Right cardiac atrium (tissue), 5 donors: ENCODE data around the gene SPECC1L. TPM values are rescaled to one million over a fixed set of nuclear protein-coding genes. Genes with fewer than 3 reads are reported as not detected.

ENCODE experiments used
- ATAC-seq, 2 donors: fragments of 200-7000 bp; cut with Tn5 transposase; one replicate each; pipeline versions ENCODE4 v1.8.0 to v1.9.1; 2020; ENCODE audit warnings: moderate library complexity in 2 of 2, mild to moderate bottlenecking in 1 of 2
- DNase-seq, 3 donors: peaks; one replicate each; pipeline ENCODE4 v3.0.0-alpha.2; 2020
- H3K27ac ChIP-seq: one replicate; pipeline ENCODE4 v1.5.1; 2013; ENCODE audit warnings: mild to moderate bottlenecking, low read length, control low read depth, moderate library complexity
- H3K27me3 ChIP-seq: one replicate; pipeline ENCODE4 v1.6.1; 2013; ENCODE audit not compliant: control insufficient read depth, insufficient read depth
- H3K4me1 ChIP-seq: one replicate; pipeline ENCODE4 v1.6.1; 2013; ENCODE audit warnings: low read length; ENCODE audit not compliant: control insufficient read depth, insufficient read depth
- H3K4me3 ChIP-seq: one replicate; pipeline ENCODE4 v1.5.1; 2013; ENCODE audit warnings: low read length, control low read depth
- H3K9me3 ChIP-seq: one replicate; pipeline ENCODE4 v1.6.1; 2013; ENCODE audit warnings: low read length; ENCODE audit not compliant: control insufficient read depth
- WGBS: extraction: QIAGEN DNeasy Blood & Tissue Kit; methylation state at CpG from one replicate; pipeline ENCODE4 v1.1.7; 2013; 5-methylcytosine and 5-hydroxymethylcytosine counted together
- intact Hi-C, 4 donors: fragments of 100-400 bp; cut with DNase I; formaldehyde crosslinking; loops; one replicate each; pipeline versions ENCODE4 v1.11.0 to v1.14.0; 2022 to 2023
- long read RNA-seq, 4 donors: library from polyadenylated mRNA; unstranded; transcript quantifications; one replicate each; pipeline ENCODE4 v2.0.0, GENCODE V29; 2020 to 2021
- polyA plus RNA-seq: library from polyadenylated mRNA; stranded (reverse); fragments of 200-250 nt; gene quantifications from one replicate; pipeline ENCODE4 v1.2.3, GENCODE V29; 2013
- total RNA-seq, 4 donors: library from RNA; stranded (reverse); fragmentation: NEBNext Ultra II Directional; extraction: Animal tissue kit (Norgen Biotek cat#: 25700); gene quantifications; one replicate each; pipeline ENCODE4 v1.2.1, GENCODE V29; 2021
- donor health status: healthy with polysubstance abuse.
- donor health status: DM: no; HTN: yes; CAD: no.
- donor health status: DM: no; HTN: no; CAD: no.
- donor health status: DM: no; HTN: yes; CAD: no; lungs with severe emphysema.
- donor health status: DM: yes; HTN: yes; CAD: no.

SPECC1L gene, protein sequence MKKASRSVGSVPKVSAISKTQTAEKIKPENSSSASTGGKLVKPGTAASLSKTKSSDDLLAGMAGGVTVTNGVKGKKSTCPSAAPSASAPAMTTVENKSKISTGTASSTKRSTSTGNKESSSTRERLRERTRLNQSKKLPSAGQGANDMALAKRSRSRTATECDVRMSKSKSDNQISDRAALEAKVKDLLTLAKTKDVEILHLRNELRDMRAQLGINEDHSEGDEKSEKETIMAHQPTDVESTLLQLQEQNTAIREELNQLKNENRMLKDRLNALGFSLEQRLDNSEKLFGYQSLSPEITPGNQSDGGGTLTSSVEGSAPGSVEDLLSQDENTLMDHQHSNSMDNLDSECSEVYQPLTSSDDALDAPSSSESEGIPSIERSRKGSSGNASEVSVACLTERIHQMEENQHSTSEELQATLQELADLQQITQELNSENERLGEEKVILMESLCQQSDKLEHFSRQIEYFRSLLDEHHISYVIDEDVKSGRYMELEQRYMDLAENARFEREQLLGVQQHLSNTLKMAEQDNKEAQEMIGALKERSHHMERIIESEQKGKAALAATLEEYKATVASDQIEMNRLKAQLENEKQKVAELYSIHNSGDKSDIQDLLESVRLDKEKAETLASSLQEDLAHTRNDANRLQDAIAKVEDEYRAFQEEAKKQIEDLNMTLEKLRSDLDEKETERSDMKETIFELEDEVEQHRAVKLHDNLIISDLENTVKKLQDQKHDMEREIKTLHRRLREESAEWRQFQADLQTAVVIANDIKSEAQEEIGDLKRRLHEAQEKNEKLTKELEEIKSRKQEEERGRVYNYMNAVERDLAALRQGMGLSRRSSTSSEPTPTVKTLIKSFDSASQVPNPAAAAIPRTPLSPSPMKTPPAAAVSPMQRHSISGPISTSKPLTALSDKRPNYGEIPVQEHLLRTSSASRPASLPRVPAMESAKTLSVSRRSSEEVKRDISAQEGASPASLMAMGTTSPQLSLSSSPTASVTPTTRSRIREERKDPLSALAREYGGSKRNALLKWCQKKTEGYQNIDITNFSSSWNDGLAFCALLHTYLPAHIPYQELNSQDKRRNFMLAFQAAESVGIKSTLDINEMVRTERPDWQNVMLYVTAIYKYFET
- total RNA-seq (10 to 100 TPM; 66.1 to 76.1 (median 71.7) TPM), polyA plus RNA-seq (16.9 TPM)
- long read RNA-seq, donor 1, full-length matches to known transcripts = 11 of 65 reads
- long read RNA-seq, donor 1, partial matches to known transcripts = 45 of 65 reads
- long read RNA-seq, donor 1, other reads (novel, unspliced or antisense) = 9 of 65 reads
- long read RNA-seq, donor 2, full-length matches to known transcripts = 7 of 17 reads
- long read RNA-seq, donor 2, partial matches to known transcripts = 2 of 17 reads
- long read RNA-seq, donor 2, other reads (novel, unspliced or antisense) = 8 of 17 reads
- long read RNA-seq, donor 3, full-length matches to known transcripts = 28 of 196 reads
- long read RNA-seq, donor 3, partial matches to known transcripts = 143 of 196 reads
- long read RNA-seq, donor 3, other reads (novel, unspliced or antisense) = 25 of 196 reads
- long read RNA-seq, donor 4, full-length matches to known transcripts = 21 of 36 reads
- long read RNA-seq, donor 4, partial matches to known transcripts = 10 of 36 reads
- long read RNA-seq, donor 4, other reads (novel, unspliced or antisense) = 5 of 36 reads

DNA sequence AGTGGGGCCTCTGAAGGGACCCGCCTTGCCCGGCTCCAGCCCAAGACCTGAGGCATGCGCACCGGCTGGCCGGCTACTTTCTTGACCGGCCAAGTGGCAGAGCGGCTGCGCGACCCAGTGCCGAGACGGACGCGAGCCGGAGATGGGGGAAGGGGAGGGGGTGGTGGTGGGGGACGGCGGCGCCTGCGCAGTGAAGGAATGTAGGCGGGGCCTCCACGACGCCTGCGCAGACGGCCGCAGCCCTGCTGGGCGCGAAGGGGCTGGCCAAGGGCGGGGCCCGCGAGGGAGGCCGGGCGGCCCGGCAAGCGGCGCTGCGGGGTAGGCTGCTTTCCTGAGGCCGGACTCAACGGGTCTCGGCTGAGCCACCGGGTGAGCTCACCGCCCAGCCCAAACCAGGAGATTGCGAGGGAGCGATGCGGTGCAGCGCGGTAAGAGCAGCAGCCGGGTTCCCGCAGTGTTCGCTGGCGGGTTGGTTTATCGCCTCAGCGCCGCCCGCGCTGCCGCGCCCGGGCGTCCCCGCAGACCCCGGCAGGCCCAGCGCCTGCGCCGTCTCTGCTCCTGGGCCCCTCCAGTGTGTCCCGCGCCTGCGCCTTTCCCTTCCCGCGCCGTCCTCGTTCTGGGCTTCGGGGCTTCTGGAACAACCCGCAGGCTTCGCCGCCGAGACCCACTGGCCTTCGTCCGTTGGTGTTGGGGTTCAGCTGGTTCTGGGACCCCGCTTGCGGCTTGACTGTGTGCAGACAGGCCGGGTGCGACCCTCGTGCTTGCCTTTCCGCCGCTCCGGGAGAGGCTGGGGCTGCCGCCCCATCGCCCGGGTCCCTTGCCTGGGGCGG is at the start of gene SPECC1L:
Gene SPECC1L, plus strand, starts transcription at position 276 of the 830 bp plus-strand sequence. CDS start 31,401 bp downstream, outside the sequence.
- Histone ChIP-seq H3K4me3 (peak within 1 kb of the TSS; percentile 68), H3K27ac (peak within 1 kb of the TSS; percentile 88), H3K27me3 (no peaks in the 10 kb centered on the region), H3K9me3 (no peaks in the 10 kb centered on the region), H3K4me1 (peaks cover 2% of the 10 kb centered on the region)
- ATAC-seq (peak; percentile 98), DNase-seq (peak; percentile 97 to 98 (median 97))
- intact Hi-C loops = no loop called here
- WGBS = under 1% methylated on average over 89 of the region's 89 CpGs

DNA sequence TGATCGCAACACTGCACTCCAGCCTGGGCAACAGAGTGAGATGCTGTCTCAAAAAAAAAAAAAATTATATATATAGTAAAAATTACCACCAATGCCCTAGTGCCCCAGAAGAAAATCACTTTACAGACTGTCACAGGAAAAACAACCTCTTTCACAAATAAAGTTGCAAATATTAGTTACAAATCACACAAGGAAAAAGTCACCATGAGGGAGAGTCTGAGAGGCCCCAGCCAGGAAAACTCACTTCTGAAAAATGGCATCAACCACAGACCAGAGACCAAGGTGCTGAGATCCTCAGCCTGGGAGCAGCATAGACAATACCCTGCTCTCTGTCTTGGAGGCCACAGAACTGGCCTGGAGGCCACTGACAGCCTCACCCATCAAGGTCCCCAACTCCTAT is 46.2 kb upstream of the SPECC1L start:
- no peaks in the 10 kb centered on the region for H3K4me1 ChIP-seq
- no peak overlapping the region for H3K27ac ChIP-seq
- intact Hi-C loops = no loop called here
- ATAC-seq (no peak), DNase-seq (no peak)
- H3K9me3 ChIP-seq = peaks cover 2% of the 10 kb centered on the region
- 100% methylated on average over 1 of the region's 1 CpG for WGBS
- no peaks in the 10 kb centered on the region for H3K27me3 ChIP-seq
- H3K4me3 ChIP-seq = no peak overlapping the region

DNA sequence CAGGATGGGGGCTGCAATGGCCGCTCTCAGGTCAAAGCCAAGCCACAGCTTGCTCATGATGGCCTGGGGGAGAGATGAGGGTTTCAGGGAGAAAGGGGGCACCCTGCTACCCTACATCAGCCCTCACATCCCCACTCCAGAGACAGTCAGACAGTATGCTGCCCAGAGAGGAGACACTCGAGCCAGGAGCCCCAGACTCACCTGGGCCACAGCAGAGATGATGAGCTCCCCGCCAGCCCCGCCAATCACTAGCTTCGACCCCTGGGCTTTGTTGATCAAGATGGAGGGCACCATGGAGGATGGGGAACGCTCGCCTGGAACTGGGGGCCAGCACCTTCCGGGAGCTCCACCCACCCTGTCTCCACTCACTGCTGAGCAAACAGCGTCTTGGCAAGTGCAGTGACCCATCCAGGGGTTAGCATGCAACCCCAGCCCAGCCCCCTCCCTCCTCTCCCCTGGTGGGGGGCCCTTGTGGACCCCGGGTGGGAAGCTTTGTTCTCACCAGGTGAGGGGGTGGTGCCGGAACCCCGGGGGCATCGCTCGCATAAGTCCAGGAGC is 45.5 kb upstream of the SPECC1L start:
- DNase-seq = no peak
- Histone ChIP-seq H3K27ac (no peak overlapping the region), H3K9me3 (peaks cover 2% of the 10 kb centered on the region), H3K4me3 (no peak overlapping the region), H3K27me3 (no peaks in the 10 kb centered on the region), H3K4me1 (no peaks in the 10 kb centered on the region)
- peak in 1 of 2 donors; percentile 17 for ATAC-seq
- intact Hi-C loops = no loop called here
- 89% methylated on average over 14 of the region's 14 CpGs for WGBS

DNA sequence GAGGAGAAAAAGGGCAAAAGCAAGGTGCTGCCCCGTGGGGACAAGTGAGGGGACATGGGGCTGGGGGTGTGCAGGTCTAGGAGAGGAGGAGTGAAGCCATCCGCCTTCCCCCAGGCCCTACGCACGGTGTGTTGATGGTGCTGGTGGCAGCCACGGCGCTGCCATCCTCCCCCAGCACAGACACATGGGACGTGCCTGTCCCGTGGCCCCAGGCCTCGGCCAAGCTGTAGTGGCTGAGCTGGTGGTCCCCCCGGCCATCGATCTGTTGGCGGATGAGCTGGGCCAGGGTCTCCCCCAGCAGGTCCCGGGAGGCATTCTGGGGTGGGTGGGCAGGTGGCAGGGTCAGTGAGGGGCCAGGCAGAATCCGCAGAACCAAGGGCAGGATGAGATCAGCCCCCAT is 44.7 kb upstream of the SPECC1L start:
- peak; percentile 10 to 29 for ATAC-seq
- intact Hi-C loops = no loop called here
- no peaks in the 10 kb centered on the region for H3K4me1 ChIP-seq

DNA sequence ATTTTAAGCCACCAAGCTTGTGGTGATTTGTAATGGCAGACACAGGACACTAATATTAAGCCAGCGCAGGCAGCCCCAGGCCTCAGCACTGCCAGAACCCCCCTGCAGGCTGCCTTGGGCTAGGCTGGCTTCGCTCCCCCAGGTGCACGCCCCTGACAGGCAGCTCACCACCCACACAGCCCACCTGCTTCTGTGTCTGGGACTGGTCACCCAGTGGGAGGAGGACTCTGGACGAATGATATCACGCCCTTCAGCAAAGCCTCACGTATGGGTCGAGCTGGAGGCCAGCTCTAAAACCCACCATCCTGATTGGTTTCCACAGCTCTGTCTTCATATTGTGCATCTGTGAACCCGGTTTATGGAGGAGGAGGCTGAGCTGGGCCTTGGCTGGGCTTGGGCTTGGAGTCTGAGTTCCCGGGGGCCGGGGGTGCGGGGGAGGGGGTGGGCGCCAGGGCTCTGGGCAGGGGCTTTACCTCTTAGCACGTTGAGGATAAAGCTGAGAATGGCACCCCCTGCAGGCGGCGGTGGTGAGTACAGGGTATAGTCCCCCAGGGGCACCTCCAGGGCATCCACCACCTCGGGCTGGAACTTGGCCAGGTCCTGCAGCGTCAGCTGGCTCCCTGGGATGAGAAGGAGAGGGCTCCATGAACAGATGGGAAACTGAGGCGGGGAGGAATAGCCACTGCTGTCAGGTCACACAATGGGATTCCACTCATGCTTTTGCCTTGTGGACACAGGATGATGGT is 39.5 kb upstream of the SPECC1L start:
- no peaks in the 10 kb centered on the region for H3K4me1 ChIP-seq
- ATAC-seq (peak; percentile 15 to 28), DNase-seq (peak in 2 of 3 donors; percentile 71 to 79)
- no peaks in the 10 kb centered on the region for H3K27me3 ChIP-seq
- H3K4me3 ChIP-seq = no peak overlapping the region
- 60% methylated on average over 18 of the region's 18 CpGs for WGBS
- no peak overlapping the region for H3K27ac ChIP-seq
- H3K9me3 ChIP-seq = no peaks in the 10 kb centered on the region
- intact Hi-C loops = no loop called here

More for the DNA sequence above, 44.7 kb upstream of the SPECC1L start:
- no peak for DNase-seq
- WGBS = 96% methylated on average over 14 of the region's 14 CpGs
- H3K9me3 ChIP-seq = peaks cover 2% of the 10 kb centered on the region
- no peak overlapping the region for H3K4me3 ChIP-seq
- H3K27ac ChIP-seq = no peak overlapping the region
- no peaks in the 10 kb centered on the region for H3K27me3 ChIP-seq

DNA sequence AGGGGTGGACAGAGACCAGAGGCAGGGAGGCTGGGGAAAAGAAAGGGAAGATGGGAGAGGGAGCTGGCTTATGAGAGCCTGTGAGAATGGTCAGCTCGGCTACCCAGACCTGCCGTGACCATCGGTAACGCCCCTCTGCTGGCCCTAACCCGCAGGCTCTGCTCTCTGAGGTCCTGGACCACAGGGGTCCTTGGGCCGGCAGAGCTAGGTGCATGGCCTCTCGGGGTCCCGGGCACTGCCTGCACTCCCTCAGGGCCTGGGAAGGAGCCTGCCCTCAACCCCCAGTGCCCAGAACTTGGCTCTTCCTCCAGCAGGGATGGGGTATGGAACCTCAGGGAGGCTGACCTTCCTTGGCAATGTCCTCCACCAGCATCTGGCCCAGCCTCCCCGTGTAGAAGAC is 38.9 kb upstream of the SPECC1L start:
- 91% methylated on average over 9 of the region's 9 CpGs for WGBS
- H3K27me3 ChIP-seq = no peaks in the 10 kb centered on the region
- no peak overlapping the region for H3K4me3 ChIP-seq
- DNase-seq (no peak), ATAC-seq (peak; percentile 15 to 21)
- intact Hi-C loops = no loop called here
- no peaks in the 10 kb centered on the region for H3K9me3 ChIP-seq
- no peak overlapping the region for H3K27ac ChIP-seq
- H3K4me1 ChIP-seq = no peaks in the 10 kb centered on the region

DNA sequence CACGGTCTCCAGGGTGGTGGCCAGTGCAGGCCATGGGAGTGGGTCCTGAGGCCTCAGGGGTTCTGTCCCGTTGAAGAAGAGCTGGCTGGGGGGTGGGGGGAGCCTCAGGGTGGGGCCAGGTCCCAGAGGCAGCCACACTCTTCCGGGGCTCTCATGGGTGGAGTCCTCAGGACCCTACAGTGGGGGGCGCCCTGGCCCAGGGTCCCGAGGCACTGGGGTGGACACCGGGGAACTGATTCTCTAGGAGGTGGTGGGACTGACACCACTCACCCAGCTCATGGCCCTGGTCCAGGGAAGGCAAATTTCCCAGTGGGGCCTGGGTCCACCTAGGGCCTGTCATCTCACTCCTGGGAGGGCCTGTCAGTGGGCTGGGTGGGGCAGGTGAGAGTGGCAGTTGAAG is 38.5 kb upstream of the SPECC1L start:
- WGBS = 94% methylated on average over 6 of the region's 6 CpGs

DNA sequence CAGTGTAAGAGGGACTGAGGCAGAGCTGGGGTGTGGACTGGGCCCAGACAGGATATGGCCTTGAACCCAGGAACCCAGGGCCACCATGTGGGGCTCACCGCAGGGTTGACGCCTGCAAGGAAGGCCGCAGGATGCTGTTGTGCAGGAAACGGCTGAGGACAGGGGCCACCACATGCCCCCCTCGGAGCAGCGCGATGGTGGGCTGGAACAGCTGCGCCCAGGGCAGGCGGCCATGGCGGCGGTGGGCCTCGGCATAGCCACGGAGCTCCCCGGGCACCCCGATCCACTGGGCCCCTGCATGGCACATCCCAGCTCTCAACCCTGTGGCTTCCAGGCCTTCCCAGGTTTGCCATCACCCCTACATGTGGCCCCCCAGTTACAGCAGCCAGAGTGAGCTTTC is 37.9 kb upstream of the SPECC1L start:
- ATAC-seq (peak in 1 of 2 donors; percentile 13), DNase-seq (peak in 1 of 3 donors; percentile 60)
- H3K27me3 ChIP-seq = no peaks in the 10 kb centered on the region
- H3K4me1 ChIP-seq = no peaks in the 10 kb centered on the region
- intact Hi-C loops = no loop called here
- H3K9me3 ChIP-seq = no peaks in the 10 kb centered on the region
- H3K27ac ChIP-seq = no peak overlapping the region
- H3K4me3 ChIP-seq = no peak overlapping the region
- WGBS = 95% methylated on average over 15 of the region's 15 CpGs

More for the DNA sequence above, 38.5 kb upstream of the SPECC1L start:
- H3K4me3 ChIP-seq = no peak overlapping the region
- DNase-seq (no peak), ATAC-seq (peak in 1 of 2 donors; percentile 17)
- intact Hi-C loops = no loop called here
- no peak overlapping the region for H3K27ac ChIP-seq
- H3K9me3 ChIP-seq = no peaks in the 10 kb centered on the region
- no peaks in the 10 kb centered on the region for H3K4me1 ChIP-seq
- H3K27me3 ChIP-seq = no peaks in the 10 kb centered on the region

DNA sequence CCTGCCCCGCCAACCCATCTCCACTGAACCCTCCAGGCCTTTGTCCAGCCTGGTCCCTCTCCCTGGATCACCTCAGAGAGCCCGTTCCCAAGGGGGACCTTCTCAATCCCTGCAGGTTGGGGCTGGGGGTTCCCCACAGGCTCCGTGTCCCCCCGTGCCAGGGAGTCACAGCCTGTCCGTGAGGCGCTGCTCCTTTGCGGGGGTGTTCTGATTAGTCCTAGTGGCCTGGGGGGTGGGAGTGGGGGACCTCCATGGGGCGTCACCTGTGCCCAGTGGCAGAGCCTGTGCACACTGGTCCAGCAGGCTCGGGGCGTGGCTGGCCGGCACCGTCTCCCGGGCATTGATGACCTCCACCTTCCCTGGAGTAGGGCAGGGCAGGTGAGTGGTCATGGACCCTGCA is 37.4 kb upstream of the SPECC1L start:
- intact Hi-C loops = no loop called here
- Histone ChIP-seq H3K4me1 (no peaks in the 10 kb centered on the region), H3K9me3 (no peaks in the 10 kb centered on the region), H3K27ac (no peak overlapping the region), H3K4me3 (no peak overlapping the region), H3K27me3 (no peaks in the 10 kb centered on the region)
- WGBS = 98% methylated on average over 13 of the region's 13 CpGs
- ATAC-seq (peak in 1 of 2 donors; percentile 6), DNase-seq (no peak)
